PFSK-1 (cell line): ENCODE results near the gene RPS10.

Experiments used
- POLR2AphosphoS5 ChIP-seq: IDR thresholded peaks from 2 replicates; pipeline ENCODE4 v1.6.1; 2012; ENCODE audit warnings: low read depth, mild to moderate bottlenecking, control low read depth, low read length, moderate library complexity
- SIN3A ChIP-seq: IDR thresholded peaks from 2 replicates; pipeline ENCODE4 v1.6.1; 2012; ENCODE audit warnings: mild to moderate bottlenecking, low read length, moderate library complexity, borderline replicate concordance; ENCODE audit not compliant: insufficient read depth

- TF ChIP-seq SIN3A (no peak), POLR2AphosphoS5 (no peak)
Measured at GRCh38 chr6:34375833-34376232, 50.0 kb downstream of the RPS10 start.
